ENCODE results near the gene SLAIN2. TPM values are rescaled to one million over a fixed set of nuclear protein-coding genes. Genes with fewer than 3 reads are reported as not detected.

The SLAIN2 gene
- polyA plus RNA-seq, 3 donors, result 13.9 to 24.1 (median 17.6) TPM

GRCh38 chr4:48343551-48343950 is 2.2 kb downstream of the SLAIN2 start:
- Mint-ChIP-seq H3K27me3 (ENCODE audit: low read depth in 3 of 3) (no peaks in the 10 kb centered on the region), H3K27ac (peak overlapping the region in 1 of 7 donors; percentile 1), H3K36me3 (peaks cover 2 to 5% of the 10 kb centered on the region in 2 donors), H3K9me3 (no peaks in the 10 kb centered on the region), H3K4me1 (peaks cover 53% of the 10 kb centered on the region), H3K4me3 (peak overlapping the region; percentile 96 to 97)
- no peaks in the 10 kb centered on the region for H3K36me3 ChIP-seq (replicated peaks in 1 of 2; ENCODE audit: control insufficient read depth in 1 of 2, insufficient read depth in 2 of 2, low read length in 2 of 2)
- intact Hi-C loops (cut with micrococcal nuclease), result loop anchor here (5.0 kb wide), 1 partner anchor 76 kb away; the partner anchor contains the start of gene TEC (in 2 of the 2)
- H2AFZ ChIP-seq (ENCODE audit: insufficient read depth, low read depth, low read length, poor library complexity, severe bottlenecking), result no peak overlapping the region
- peak overlapping the region; percentile 97 for H3K4me2 ChIP-seq (replicated peaks; ENCODE audit: extremely low read depth, low read length, poor library complexity, severe bottlenecking)
- H3K27me3 ChIP-seq (ENCODE audit: control insufficient read depth in 2 of 2, insufficient read depth in 2 of 2, low read length in 2 of 2), result no peaks in the 10 kb centered on the region
- peaks cover 70% of the 10 kb centered on the region for H3K79me2 ChIP-seq (ENCODE audit: insufficient read depth, low read length)
- no peak overlapping the region for H3K27ac ChIP-seq (ENCODE audit: low read depth in 1 of 2, low read length in 2 of 2)
- H3K4me1 ChIP-seq (ENCODE audit: control insufficient read depth in 1 of 2, insufficient read depth in 2 of 2, low read length in 2 of 2), result peaks cover 31 to 34% of the 10 kb centered on the region in 2 donors
- peaks cover 63% of the 10 kb centered on the region for H4K20me1 ChIP-seq (ENCODE audit: insufficient read depth, low read length)
- no peak for TF ChIP-seq CTCF (IDR thresholded peaks at IDR 0.05)
- no peaks in the 10 kb centered on the region for H3K9me3 ChIP-seq (replicated peaks in 1 of 2; ENCODE audit: control insufficient read depth in 1 of 2, insufficient read depth in 1 of 2, low read length in 2 of 2)
- no peak for DNase-seq
- WGBS (ENCODE audit: insufficient coverage), result no CpG with 5 or more reads among the region's 1 CpG
- H3K9ac ChIP-seq (ENCODE audit: insufficient read depth, low read length, poor library complexity, severe bottlenecking), result peak overlapping the region; percentile 1
- H3K4me3 ChIP-seq (replicated peaks in 1 of 3; ENCODE audit: low read depth in 2 of 3, low read length in 3 of 3), result peak overlapping the region in 1 of 3 experiments; percentile 83

DNA sequence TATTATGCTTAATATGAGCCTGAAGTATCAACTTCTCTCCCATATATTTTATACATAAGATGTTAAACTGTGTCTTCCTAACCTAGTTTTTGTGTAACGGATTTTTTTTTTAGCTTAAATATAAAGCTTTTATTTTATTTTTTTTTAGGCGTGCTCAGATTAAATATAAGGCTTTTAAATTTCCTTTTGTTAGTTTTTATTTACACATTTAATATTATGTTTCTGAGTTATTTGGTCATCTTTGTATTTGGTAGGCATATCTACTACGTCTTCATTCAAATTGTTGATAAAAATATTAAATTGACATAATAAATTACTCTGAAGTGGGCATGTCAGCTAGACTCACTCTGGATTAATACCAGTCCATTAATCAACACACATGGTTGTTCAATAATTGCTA is 4.2 kb downstream of the SLAIN2 start:
- Histone ChIP-seq H3K9me3 (replicated peaks in 1 of 2; ENCODE audit: control insufficient read depth in 1 of 2, insufficient read depth in 1 of 2, low read length in 2 of 2) (no peaks in the 10 kb centered on the region), H2AFZ (ENCODE audit: insufficient read depth, low read depth, low read length, poor library complexity, severe bottlenecking) (no peak overlapping the region), H3K4me3 (replicated peaks in 1 of 3; ENCODE audit: low read depth in 2 of 3, low read length in 3 of 3) (no peak overlapping the region), H3K27me3 (ENCODE audit: control insufficient read depth in 2 of 2, insufficient read depth in 2 of 2, low read length in 2 of 2) (no peaks in the 10 kb centered on the region), H4K20me1 (ENCODE audit: insufficient read depth, low read length) (peaks cover 83% of the 10 kb centered on the region), H3K27ac (ENCODE audit: low read depth in 1 of 2, low read length in 2 of 2) (no peak overlapping the region), H3K79me2 (ENCODE audit: insufficient read depth, low read length) (peaks cover 89% of the 10 kb centered on the region), H3K4me2 (replicated peaks; ENCODE audit: extremely low read depth, low read length, poor library complexity, severe bottlenecking) (no peak overlapping the region), H3K9ac (ENCODE audit: insufficient read depth, low read length, poor library complexity, severe bottlenecking) (no peak overlapping the region), H3K36me3 (replicated peaks in 1 of 2; ENCODE audit: control insufficient read depth in 1 of 2, insufficient read depth in 2 of 2, low read length in 2 of 2) (no peaks in the 10 kb centered on the region), H3K4me1 (ENCODE audit: control insufficient read depth in 1 of 2, insufficient read depth in 2 of 2, low read length in 2 of 2) (peaks cover 27 to 28% of the 10 kb centered on the region in 2 donors)
- no peak overlapping the region for H3K4me3 Mint-ChIP-seq
- no peak for DNase-seq
- H3K36me3 Mint-ChIP-seq, result peaks cover 2 to 5% of the 10 kb centered on the region in 2 donors
- no peak overlapping the region for H3K27ac Mint-ChIP-seq
- TF ChIP-seq CTCF (IDR thresholded peaks at IDR 0.05), result no peak
- WGBS (ENCODE audit: insufficient coverage), result no CpG with 5 or more reads among the region's 3 CpGs
- intact Hi-C loops (cut with micrococcal nuclease), result no loop called here
- H3K27me3 Mint-ChIP-seq (ENCODE audit: low read depth in 3 of 3), result no peaks in the 10 kb centered on the region
- H3K9me3 Mint-ChIP-seq, result no peaks in the 10 kb centered on the region
- peaks cover 53% of the 10 kb centered on the region for H3K4me1 Mint-ChIP-seq
